GM12872 (cell line): Measurements from ENCODE around the gene ANO10.

ENCODE experiments used
- TF ChIP-seq, protein P1 (sequence below): IDR thresholded peaks from 3 replicates; pipeline ENCODE4 v1.5.1; 2011; ENCODE audit warnings: low read depth, mild to moderate bottlenecking, low read length, moderate library complexity; ENCODE audit not compliant: insufficient read depth

The ANO10 gene

DNA sequence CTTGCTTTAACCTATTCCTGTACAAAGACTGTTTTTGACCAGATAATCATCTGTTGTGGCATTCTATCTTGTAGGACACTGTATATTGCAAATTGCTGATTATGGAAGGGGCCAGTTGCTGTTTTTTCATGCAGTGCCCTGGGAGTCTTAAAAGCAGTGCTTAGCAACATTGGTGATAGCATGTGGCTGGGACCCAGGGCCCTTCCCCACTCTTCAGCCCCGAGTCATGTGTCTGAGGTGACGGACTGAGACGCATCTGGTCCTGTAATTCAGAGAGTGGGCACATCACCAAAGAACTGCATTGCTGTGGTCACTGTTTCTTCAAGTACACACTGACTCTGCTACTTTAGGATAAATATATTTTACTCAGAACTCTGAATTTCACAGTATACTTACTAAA is 272.1 kb downstream of the ANO10 start:
- TF ChIP-seq, protein P1, sequence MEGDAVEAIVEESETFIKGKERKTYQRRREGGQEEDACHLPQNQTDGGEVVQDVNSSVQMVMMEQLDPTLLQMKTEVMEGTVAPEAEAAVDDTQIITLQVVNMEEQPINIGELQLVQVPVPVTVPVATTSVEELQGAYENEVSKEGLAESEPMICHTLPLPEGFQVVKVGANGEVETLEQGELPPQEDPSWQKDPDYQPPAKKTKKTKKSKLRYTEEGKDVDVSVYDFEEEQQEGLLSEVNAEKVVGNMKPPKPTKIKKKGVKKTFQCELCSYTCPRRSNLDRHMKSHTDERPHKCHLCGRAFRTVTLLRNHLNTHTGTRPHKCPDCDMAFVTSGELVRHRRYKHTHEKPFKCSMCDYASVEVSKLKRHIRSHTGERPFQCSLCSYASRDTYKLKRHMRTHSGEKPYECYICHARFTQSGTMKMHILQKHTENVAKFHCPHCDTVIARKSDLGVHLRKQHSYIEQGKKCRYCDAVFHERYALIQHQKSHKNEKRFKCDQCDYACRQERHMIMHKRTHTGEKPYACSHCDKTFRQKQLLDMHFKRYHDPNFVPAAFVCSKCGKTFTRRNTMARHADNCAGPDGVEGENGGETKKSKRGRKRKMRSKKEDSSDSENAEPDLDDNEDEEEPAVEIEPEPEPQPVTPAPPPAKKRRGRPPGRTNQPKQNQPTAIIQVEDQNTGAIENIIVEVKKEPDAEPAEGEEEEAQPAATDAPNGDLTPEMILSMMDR: no peak

DNA sequence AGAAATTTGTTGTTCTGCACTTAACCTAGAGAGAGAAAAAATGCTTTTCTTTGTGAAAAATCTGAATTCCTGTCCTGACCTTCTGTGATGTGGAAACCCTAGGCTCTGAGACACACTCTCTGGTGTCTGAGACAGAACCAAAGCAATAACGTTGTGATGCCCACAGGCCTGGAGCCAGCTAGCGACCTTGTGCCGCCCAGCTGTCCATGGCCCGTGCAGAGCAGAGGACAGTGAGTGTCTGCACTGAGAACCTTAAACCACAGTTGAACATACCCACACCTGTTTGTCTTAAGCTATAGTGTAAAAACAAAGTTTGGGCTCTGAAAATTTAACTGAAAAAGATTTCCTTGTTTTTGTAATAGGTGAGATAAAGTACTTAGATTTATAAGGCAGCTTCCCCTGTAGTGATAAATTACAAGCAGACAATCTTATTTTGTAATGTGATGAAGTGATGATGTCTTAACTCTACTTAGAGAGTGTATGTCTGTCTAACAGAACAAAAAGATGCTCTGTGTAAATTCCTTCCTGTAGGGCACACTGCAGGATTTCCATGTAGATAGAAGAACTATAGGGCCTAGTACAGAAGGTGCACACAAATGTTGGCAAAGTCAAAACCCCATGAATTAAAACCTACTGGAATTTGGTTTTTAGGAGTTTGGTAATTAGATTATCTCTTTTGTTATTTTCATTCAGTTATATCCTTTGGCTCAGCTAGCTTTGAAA is 272.8 kb downstream of the ANO10 start:
- TF ChIP-seq, protein P1: no peak

DNA sequence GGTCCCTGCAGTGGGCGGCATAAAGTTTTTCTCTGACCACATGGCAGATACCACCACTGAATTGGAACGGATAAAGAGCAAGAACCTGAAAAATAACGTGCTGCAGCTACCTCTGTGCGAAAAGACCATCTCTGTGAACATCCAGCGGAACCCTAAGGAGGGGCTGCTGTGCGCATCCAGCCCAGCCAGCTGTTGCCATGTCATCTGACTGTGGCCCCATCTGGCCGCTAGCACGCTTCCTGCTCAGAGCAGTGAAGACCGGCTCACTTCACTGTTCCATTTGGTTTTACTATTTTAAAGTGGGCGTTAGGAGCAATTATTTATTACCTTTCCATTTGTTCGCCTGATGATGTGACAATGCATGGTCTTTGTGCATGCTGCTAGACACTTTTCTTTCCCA is 273.5 kb downstream of the ANO10 start:
- TF ChIP-seq, protein P1: no peak

GRCh38 chr3:43347774-43348173 is 274.0 kb downstream of the ANO10 start:
- TF ChIP-seq, protein P1: no peak

DNA sequence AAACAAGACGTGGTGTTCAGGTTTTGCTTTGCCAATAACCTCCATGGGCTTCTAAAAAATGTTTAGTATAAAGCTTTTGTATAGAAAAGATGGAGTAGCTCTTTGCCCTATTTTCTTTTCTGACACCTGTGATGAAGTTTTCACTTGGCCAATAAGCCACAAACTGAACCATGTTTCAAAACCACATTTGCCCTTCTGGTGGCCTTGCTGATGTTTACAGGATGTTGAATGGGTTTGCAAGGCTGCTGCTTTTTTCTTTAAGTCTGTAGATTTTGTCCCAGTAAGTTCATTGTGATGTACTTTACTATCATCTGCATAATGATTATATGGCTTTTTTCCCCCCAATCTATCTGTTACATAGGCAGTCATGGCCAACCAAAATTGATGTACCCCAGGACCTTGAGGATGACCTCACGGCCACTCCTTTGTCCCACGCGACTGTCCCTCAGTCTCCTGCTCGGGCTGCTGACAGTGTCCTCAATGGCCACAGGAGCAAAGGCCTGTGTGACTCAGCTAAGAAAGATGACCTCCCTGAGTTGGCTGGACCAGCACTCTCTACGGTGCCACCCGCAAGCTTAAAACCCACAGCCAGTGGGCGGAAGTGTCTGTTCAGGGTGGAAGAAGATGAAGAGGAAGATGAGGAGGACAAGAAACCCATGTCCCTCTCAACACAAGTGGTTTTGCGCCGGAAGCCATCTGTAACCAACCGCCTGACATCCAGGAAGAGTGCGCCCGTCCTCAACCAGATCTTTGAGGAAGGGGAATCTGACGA is 274.6 kb downstream of the ANO10 start:
- TF ChIP-seq, protein P1: no peak

GRCh38 chr3:43345877-43346276 is 275.9 kb downstream of the ANO10 start:
- TF ChIP-seq, protein P1: no peak

DNA sequence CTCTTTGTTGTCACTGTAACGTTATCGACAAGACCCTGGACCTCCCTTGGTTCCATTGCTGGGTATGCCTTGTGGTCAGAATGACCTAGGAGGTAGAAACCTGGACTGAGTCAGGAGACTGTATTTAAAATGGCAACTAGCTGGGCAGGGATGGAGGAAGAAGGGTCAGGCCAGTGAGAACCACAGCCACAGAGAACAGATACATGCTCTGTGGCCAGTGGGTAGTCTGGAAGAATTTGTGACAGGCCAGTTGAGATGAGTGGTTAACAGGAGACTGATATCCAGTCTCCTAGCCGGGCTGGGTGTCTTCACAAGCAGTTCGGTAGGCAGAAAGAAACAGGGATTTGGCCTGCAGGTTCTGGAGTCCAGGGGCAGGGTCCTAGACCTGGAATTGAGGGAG is 276.6 kb downstream of the ANO10 start:
- TF ChIP-seq, protein P1: no peak
